HT1080 (cell line): ENCODE measurements around the gene FKBP3. TPM values are rescaled to one million over a fixed set of nuclear protein-coding genes. Genes with fewer than 3 reads are reported as not detected.
A peak's percentile ranks its signal among the peaks of the same experiment; 100 is the strongest.
"Not testable (repeated sequence)": the region's sequence is repeated elsewhere in the genome, so short reads cannot be mapped to it uniquely, and the experiment has no call there.

Source experiments
- DNase-seq: peaks from one replicate; pipeline ENCODE4 v3.0.0-alpha.2; 2015; ENCODE audit warnings: low read depth
- total RNA-seq: library from RNA; depleted of rRNA; stranded (reverse); fragments of >200 nt; shearing (Covaris generic); gene quantifications from 2 replicates; pipeline ENCODE4 v1.2.3, GENCODE V29; 2014

Gene FKBP3
- total RNA-seq, 1 experiment from 2014 or later, result 91.9 TPM

DNA sequence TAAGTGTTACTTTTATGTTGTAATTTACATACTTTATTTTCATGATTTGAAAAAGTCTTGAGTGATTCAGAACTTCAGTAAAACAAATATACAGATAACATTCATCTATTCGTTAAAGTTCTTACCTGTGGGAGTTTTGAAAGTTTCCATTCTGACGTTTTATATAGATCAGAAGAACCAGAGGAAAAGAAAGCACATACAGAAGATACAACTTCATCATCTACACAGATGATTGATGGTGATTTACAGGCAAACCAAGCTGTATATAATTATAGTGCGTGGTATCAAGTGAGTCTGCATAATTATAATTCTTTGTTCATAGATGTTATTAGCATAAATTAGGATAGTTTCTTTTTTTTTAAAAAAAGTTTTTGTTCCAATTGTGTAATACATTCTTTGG, 20.0 kb downstream of the FKBP3 start:
- no peak for DNase-seq

DNA sequence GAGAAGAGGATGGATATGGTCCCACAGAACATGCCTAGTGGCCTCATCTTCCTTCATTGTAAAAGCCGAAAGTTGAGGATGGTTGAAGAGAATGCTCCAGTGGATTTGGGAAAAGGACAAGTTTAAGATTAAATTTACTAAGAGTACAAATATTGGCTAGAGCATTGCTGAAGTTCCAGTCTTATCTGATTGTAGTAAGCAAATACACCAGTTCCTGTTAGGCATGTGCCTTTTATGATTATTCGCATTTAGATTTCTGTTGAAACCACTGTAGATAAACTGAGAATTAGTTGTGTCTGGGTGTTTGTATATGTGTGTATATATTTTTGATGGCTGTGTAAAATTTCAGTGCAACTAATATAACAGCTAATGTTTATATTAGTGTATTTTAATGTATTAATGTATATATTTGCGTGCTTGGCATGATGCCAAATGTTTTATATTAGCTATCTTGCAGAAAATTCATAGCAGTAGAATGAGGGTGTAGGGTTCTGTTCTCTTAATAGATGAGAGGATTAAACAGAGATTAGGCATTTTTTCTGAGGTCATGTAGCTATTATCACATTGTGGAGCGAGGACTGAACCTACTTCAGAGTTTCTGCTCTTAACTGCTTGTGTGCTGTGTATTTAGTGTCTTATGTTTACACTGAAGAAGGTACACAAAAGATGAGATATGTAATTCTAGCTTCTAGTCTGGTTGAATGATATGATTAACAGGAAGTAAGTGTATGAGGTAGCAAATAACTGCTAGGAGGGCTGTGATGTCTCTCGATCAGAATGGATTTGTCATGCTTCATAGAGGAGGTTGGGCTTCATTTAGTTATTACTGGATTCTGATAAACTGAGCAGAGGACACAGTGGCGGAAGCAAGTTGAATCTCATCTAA, 21.1 kb downstream of the FKBP3 start:
- DNase-seq, result peak; percentile 6

DNA sequence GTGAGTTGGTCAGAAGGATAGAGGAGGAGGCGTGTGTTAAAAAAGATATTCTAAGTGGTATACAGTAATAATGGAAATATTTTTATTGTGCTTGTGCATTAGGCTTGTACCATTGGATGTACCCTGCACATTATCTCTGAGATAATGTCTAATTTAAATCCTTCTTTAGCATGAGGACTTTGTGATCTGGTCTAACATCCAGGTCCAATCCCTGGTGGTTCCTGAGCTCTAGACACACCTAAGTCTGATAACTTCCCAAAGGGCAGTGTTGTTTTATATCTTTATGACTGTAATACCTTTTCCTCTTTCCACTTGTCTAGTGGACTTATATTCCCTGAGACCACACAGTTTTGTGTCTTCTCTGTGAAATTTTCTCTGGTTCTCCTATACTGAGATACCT, 29.7 kb downstream of the FKBP3 start:
- no peak for DNase-seq

DNA sequence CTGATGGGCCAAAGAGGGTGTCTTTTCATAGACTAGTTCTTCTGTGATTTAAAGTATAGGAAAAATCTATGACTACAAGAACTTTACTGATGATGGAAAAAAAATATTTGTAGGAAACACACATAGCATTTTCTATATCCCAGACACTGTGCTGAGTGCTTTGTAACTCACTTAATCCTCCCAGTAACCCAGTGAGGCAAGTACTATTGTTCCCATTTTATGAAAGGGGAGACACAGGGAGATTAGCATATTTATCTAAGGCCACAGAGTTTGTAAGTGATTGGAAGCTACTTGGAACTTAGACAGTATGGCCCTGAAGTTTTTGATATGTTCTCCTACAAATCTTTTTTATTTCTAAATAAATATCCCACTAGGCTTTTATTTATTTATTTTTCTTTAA, 30.5 kb downstream of the FKBP3 start:
- DNase-seq, result no peak

DNA sequence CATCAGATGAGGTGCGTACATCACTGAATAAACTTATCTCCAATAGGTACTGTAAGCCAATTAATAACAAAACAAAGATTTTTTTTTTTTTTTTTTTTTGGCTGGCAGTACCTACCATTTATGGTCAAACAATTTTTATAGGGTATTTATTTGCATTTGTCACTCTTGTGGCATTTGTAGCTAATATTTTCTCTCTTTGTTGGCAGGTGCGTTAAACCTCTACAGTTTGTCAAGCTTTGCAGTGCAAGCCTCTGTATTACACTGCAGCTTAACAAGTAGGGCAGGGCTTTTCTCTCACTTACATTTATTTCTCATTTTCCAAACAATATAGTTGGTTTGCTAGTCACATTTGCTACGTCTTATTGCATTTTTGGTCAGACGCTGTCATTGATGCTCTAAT, 38.1 kb downstream of the FKBP3 start:
- no peak for DNase-seq

DNA sequence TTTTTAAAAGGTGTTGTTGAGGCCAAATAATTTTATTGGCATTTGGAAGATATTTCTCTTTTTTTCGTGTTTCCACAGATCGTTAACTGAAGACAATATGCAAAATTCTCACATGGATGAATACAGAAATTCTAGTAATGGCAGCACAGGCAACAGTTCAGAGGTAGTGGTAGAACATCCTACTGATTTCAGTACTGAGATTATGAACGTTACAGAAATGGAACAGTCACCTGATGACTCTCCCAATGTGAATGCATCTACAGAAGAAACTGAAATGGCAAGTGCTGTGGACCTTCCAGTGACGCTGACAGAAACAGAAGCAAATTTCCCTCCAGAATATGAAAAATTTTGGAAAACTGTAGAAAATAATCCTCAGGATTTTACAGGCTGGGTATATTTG, 39.1 kb downstream of the FKBP3 start:
- no peak for DNase-seq

DNA sequence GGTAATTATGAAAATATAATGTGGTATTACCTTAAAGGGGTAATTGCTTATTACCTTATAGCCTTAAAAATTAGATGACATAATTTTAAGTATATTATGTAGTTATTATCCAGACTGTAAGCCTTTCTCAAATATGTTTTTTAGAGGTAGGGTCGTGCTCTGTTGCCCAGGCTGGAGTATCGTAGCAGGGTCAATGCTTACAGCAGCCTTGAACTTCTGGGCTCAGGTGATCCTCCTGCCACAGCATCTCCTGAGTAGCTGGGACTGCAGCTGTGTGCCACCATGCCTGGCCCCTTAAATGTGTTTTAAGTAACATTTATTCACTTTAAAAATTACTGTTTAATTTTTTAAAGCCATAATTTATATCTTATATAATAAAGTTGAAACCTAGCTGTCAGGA, 40.0 kb downstream of the FKBP3 start:
- no peak for DNase-seq

DNA sequence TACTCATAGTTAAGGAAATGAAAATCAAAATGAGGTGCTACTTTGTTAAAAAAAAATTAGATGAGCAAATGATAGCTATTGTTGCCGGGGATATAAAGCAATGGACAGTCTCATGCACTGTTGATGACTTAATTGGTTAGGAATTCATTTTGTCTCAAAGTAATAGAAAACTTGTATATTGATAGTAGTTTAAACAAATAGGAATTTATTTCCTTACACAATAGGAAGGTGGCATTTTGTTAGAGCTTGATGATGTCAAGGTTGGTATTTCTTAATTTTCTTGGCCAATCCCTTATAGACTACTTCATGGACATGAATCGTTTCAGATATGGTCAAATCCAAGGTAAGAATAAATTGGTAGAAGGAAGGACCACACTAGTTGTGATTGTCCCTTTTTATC, 42.6 kb downstream of the FKBP3 start:
- no peak for DNase-seq

DNA sequence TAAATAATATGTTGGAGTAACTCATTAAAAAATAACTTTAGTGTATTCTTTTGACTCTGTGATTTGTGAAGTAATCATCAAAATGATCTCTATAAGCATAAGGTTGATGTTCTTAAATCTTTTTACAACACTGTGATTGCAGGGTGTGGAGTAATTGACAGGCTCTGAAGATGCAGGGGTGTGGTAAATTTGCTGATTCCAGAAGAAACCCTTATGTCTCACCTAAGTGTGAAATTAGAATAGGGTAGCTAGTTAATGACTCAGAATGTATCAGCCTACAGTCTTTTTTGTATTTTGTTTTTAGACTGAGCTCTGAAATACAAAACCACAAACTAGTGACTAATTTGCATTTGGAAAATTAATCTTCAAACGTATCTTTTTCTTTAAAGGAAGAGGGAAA, 44.5 kb downstream of the FKBP3 start:
- peak; percentile 59 for DNase-seq

DNA sequence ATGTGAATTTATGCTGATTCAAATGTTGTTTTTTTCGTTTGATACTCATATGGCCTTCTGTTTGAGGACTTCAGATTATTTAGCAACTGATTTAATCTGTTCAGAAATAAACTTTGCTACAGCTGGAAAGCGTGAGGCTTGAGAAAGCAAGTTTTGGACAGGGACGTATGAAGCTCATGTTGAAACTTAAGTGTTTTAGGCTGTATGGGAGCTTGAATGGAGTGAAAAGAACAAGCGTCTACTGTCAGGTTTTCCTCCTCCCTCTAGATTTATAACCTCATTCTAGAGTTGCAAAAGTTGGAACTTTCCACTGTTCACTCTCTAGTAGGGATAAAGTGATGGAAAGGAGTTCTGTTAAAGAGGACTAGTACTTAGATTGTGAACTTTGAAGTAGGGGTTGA, 49.3 kb downstream of the FKBP3 start:
- no peak for DNase-seq

DNA sequence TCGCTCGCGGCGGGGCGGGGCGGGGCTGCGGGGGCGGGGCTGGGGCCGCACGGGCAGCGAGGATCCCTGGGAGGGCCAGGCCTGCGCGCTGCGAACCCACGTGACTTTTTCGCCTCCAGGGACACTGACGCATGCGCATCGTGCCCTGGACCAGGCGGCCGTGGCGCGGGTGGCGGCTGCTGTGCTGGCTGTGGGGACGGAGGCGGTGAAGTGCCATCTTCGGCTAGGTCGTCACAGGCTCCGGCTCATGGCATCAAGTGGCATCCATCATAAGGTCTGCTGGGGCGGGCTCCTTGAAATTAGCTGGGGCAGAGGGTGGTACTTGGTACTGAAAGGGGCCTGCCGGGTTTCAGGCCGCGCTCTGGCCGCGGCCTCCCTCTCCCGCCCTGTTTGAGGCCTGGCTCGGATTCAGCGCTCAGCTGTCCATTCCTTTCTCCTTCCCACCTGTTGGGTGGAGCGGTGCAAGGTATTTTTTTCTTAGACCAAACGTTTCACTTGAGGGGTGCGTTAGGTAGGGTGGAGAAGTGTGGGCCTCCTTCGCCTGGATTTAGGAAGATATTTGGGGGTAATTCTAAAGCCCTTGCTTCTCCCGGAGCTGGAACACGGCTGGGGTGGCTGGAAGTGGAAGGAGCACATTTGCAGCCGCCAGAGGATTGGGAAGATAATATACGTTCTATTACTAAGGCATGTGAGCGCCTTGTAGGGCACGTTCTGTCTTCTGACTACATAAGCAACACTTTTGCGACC, 50.1 kb downstream of the FKBP3 start, which contains the start of gene PRPF39:
TSS of gene PRPF39 (plus strand) at position 141 of the 747 bp plus-strand sequence. CDS start 11,124 bp downstream, outside the sequence.
- peak; percentile 88 for DNase-seq

DNA sequence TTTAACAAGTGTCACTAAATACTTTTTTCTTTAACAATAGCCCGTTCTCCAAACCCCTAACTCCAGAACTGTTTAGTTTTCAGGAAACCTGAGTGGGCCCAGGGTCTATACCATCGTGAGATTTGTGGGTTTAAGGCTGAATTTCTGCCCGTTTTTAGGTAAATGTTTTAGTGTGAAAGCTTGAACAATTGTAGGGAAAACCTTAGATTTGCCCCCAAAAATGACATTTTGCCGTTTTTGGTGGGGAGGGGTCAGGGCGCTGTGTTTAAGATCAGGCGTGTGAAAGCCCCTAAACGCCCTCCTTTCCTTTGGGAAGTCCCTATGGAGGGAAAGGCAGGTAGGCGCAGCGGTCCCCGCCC, 50.7 kb downstream of the FKBP3 start:
- DNase-seq, result no peak

DNA sequence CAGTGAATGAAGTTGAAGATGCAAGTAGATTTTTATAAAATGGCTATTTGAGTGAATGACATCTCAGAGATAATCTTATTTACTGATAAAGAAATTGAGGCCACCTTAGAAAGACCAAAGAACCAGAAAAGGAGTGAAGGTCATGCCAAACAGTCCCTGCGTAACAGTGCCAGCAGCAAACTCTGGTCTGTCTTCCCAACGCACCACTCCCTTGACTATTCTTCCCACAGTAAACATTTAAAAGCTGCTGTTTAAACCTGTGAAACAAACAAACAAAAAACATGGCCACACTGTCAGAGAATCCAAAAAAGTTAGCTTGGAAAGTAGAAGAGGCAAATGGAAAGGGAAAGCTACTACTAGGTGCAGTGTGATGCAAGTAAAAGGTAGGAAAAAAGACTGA, 51.9 kb downstream of the FKBP3 start:
- DNase-seq, result no peak

DNA sequence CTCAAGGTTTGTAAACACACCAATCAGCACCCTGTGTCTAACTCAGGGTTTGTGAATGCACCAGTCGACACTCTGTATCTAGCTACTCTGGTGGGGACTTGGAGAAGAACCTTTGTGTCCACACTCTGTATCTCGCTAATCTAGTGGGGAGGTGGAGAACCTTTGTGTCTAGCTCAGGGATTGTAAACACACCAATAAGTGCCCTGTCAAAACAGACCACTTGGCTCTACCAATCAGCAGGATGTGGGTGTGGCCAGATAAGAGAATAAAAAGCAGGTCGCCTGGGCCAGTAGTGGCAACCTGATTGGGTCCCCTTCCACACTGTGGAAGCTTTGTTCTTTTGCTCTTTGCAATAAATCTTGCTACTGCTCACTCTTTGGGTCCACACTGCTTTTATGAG, 53.2 kb downstream of the FKBP3 start:
- DNase-seq, result not testable (repeated sequence)

DNA sequence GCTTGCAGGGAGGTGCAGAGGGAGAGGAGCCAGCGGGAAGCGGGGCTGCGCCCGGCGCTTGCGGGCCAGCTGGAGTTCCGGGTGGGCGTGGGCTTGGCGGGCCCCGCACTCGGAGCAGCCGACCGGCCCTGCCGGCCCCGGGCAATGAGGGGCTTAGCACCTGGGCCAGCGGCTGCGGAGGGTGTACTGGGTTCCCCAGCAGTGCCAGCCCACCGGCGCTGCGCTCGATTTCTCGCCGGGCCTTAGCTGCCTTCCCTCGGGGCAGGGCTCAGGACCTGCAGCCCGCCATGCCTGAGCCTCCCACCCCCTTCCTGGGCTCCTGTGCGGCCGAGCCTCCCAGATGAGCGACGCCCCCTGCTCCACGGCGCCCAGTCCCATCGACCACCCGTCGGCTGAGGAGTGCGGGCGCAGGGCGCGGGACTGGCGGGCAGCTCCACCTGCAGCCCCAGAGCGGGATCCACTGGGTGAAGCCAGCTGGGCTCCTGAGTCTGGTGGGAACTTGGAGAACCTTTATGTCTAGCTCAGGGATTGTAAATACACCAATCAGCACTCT, 53.8 kb downstream of the FKBP3 start:
- not testable (repeated sequence) for DNase-seq

DNA sequence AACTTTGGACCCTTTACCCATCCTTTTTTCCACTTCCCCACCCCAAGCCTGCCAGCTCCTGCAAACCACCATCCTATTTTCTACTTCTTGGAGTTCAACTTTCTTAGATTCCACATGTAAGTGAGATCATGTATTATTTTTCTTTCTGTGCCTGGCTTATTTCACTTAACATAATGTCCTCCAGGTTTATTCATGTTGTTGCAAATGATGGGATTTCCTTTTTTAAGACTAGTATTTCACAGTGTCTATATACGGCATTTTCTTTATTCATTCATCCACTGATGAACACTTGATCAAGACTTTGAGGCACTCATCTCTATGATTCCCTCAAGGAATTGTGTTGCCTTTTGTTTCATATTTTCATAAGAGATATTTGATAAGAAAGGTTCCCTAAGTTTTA, 56.0 kb downstream of the FKBP3 start:
- DNase-seq, result no peak

DNA sequence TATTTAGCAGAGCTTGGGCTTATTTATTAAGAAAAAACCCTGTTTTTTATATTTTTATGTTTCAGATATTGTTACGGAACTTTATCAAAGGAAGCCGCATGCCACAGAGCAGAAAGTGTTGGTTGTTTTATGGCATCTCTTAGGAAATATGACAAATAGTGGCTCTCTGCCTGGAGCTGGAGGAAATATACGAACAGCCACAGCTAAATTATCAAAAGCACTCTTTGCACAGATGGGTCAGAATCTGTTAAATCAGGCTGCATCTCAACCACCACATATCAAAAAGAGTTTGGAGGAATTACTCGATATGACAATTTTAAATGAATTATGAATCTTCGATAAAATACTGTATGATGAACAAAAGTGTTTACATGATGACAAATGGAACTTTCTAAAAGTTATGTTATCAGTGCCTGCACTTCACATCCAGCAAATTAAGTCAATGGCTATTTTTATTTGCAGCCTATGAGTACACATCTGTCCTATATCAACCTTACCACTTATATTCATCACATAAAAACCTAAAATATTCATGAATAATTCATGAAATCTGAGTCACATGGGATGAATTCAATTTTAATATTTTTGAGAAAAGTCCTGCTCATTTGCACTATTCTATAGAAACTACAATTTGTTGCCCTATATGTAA, 60.9 kb downstream of the FKBP3 start:
- DNase-seq, result no peak

DNA sequence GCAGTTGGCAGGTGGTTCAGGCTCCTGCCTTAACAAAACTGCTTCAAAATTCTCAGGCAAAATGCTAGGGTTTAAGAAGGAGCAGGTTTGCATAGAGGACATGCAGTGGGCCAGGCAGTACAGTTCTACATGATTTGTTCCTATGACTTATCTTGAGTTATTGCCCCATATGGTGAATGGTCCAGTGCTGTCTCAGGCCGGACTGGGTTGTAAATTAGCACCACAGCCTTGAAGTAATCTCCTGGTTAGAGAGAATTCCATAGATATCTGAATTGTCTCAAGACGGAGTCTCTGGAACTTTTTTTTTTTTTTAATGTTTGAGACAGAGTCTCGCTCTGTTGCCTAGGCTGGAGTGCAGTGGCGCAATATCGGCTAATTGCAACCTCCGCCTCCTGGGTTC, 62.2 kb downstream of the FKBP3 start:
- no peak for DNase-seq

DNA sequence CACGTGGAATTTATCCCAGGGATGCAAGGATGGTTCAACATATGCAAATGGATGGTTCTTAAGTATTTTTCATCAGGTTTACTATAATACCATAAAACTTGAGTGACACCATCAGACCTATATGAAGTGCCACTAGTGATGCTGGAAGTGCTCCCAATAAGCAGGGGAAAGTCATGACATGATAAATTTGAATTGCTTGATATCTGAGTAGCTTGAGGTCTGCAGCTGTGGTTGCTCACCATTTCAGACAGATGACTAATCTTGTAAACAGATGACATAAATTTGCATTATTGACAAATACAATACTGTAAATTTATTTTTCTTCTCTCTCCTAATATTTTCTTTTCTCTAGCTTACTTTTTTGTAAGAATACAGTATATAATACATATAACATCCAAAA, 64.1 kb downstream of the FKBP3 start:
- DNase-seq, result peak; percentile 22

DNA sequence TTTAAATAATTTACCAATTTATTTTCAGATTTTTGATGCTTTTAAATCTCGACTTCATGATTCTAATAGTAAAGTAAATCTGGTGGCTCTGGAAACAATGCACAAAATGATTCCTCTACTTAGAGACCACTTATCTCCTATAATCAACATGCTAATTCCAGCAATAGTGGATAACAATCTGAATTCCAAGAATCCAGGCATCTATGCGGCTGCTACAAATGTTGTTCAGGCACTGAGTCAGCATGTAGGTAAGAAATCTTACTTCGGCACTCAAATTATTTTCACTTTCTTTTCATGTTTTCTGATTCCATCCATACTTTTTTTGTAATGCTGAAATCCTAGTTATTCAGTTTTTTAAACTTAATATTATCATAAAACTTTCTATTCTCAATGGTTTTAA, 65.9 kb downstream of the FKBP3 start:
- DNase-seq, result no peak

DNA sequence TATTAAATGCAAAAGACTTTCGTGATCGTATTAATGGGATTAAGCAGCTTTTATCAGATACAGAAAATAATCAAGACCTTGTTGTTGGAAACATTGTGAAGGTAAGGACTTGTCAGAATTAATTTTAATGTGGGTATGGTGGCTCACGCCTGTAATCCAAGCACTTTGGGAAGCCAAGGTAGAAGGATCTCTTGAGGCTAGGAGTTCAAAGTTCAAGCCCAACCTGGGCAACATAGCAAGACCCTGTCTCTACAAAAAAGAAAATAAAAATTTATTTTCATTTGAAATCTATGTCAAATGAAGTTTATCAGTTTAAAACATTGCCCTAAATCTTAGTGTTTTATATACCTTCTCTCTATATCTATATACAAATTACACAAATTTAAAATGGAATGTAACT, 67.6 kb downstream of the FKBP3 start:
- no peak for DNase-seq

DNA sequence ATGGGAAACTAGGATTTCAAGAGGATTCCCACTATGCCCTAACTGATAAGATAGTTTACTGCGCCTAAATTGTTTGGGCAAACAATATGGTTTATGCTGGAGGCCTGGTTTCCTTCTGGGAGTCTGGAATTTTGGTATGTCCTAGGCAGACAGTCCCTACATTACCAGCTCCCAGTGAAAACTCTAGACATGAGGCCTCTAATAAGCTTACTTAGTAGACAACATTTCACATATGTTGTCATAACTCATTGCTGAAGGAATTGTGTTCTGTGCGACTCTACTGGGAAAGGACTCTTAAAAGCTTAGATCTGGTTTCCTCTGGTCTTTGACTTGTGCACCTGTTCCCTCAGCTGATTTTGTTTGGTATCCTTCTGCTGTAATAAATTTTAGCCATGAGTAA, 68.3 kb downstream of the FKBP3 start:
- no peak for DNase-seq
